Hematopoietic multipotent progenitor cell treated with erythropoietin and hydrocortisone succinate and interleukin-3 and kit ligand, for 15 days (in vitro differentiated cells): Measurements from ENCODE around the gene PIGQ.
A peak's percentile ranks its signal among the peaks of the same experiment; 100 is the strongest.

Source experiments
- DNase-seq: peaks from one replicate; pipeline ENCODE4 v3.0.0-alpha.2; 2015; ENCODE audit warnings: low spot score

PIGQ gene

DNA sequence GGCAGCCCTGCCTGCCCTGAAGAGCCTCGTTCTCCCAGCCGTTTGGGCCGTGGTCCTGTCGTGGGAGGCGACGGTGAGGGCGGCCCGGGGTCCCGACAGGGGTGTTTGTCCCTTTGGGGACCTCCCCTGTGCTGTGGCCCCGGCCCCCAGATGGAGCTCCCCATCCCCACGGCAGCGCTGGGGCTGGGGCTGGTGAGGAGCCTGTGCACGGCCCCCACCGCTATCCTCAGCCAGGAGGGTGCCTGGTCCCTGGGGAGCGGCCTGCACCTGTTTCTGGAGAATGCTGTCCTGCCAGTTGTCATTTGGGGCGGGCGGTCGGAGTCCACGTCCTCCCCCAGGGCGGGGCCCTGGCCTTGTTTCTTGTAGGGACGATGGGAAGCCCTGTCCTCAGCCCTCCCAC lies 35.6 kb upstream of the PIGQ start:
- no peak for DNase-seq

- no peak for DNase-seq
These were observed 34.8 kb upstream of the PIGQ start for GRCh38 chr16:534856-535445.

GRCh38 chr16:535446-536405 lies 34.0 kb upstream of the PIGQ start:
- peak; percentile 78 for DNase-seq

- DNase-seq: no peak
These were observed 33.0 kb upstream of the PIGQ start for GRCh38 chr16:536746-537145.

- no peak for DNase-seq
These were observed 32.1 kb upstream of the PIGQ start for GRCh38 chr16:537415-538335.

- no peak for DNase-seq
These were observed 29.8 kb upstream of the PIGQ start for GRCh38 chr16:539901-540530.

GRCh38 chr16:540645-541340 lies 29.0 kb upstream of the PIGQ start:
- DNase-seq: no peak

DNA sequence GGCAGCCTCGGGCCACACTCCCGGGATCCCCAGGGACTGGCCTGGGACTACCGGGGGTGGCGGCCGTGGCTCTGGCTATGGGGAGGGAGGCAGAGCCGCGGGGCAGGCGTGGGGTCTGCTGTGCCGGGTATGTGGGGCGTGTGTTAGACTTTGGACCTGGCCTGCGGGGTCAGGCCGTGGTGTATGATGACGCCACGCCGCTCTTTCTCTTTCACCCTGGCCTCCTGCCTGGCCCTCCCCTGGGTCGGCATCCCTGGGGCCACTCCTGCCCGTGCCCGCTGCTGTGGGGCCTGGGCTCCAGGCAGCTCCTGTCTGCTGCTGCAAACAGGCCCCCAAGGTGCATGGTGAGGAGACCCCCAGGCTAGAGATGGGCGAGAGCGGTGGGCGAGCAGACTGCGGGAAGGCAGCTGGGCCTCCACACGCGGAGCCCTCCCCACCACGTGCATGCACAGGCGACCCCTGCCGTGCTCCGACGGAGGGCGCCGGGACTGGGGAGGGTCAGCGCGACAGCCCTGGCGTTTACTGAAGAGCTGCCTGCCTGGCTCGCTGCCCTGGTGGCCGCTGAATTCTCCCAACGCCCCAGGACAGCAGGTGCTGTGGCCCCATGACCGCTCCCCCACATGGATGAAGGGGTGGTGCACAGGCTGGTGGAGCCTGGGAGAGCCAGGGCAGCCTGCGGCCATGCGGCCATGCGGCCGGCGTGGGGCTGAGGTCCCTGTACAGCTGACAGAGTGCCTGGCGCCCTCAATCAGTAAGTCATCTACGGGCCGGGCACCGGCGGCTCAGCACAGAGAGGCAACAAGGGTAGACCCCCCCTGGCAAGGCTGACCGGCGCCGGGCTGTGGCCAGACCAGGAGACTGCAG lies 26.2 kb upstream of the PIGQ start:
- no peak for DNase-seq

DNA sequence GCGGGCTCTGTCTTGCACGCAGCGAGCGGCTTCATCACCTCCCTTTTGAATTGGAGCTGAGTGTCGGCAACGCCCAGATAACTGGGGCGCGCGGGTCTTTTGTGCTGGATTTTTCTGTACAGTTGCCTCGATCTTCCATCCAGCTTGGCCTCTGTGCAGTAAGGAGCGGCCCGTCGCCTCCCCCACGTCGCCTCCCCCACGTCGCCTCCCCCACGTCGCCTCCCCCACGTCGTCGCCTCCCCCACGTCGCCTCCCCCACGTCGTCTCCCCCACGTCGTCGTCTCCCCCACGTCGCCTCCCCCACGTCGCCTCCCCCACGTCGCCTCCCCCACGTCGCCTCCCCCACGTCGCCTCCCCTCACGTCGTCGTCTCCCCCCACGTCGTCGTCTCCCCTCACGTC lies 25.3 kb upstream of the PIGQ start:
- DNase-seq: no peak

DNA sequence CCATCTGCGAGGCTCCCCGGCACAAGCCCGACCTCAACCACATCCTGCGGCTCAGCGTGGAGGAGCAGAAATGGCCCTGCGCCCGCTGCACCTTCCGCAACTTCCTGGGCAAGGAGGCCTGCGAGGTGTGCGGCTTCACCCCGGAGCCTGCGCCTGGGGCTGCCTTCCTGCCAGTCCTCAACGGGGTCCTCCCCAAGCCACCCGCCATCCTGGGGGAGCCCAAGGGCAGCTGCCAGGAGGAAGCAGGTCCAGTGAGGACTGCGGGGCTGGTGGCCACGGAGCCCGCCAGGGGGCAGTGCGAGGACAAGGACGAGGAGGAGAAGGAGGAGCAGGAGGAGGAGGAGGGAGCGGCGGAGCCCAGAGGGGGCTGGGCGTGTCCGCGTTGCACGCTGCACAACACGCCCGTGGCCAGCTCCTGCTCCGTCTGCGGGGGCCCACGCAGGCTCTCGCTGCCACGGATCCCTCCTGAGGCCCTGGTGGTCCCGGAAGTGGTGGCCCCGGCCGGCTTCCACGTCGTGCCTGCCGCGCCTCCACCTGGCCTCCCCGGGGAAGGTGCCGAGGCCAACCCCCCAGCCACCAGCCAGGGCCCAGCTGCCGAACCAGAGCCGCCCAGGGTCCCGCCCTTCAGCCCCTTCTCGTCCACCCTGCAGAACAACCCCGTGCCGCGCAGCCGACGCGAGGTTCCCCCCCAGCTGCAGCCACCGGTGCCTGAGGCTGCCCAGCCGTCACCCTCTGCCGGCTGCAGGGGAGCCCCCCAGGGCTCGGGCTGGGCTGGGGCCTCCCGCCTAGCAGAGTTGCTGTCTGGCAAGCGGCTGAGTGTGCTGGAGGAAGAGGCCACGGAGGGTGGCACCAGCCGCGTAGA lies 22.6 kb upstream of the PIGQ start:
- DNase-seq: peak; percentile 82

- DNase-seq: no peak
These were observed 21.2 kb upstream of the PIGQ start for GRCh38 chr16:548586-548985.

DNA sequence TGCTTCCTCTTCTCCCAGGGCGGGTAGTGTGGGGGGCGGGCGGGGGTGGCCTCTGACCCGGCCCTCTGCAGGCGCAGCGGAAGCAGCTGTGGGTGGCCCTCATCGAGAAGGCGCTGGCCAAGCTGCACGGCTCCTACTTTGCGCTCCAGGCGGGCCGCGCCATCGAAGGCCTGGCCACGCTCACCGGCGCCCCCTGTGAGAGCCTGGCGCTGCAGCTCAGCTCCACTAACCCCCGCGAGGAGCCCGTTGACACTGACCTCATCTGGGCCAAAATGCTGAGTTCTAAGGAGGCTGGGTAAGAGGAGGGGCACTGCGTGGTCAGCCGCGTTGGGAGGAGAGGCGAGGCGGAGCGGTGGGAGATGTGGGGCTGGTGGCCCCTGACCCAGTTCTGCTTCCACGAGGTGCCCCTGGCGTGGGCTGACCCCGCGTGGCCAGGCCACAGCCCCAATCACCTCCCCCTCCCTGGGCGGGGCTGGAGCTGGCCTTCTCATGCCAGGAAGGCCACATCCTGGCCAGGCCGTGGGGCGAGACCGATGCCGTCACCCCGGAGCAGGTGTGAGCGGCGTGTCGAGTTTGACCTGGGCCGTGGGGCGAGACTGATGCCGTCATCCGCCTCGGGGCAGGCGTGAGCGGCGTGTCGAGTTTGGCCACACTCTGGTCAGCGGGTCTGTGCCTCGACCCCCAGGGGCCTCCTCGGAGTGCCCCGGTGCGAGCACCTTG lies 20.1 kb upstream of the PIGQ start:
- DNase-seq: no peak

DNA sequence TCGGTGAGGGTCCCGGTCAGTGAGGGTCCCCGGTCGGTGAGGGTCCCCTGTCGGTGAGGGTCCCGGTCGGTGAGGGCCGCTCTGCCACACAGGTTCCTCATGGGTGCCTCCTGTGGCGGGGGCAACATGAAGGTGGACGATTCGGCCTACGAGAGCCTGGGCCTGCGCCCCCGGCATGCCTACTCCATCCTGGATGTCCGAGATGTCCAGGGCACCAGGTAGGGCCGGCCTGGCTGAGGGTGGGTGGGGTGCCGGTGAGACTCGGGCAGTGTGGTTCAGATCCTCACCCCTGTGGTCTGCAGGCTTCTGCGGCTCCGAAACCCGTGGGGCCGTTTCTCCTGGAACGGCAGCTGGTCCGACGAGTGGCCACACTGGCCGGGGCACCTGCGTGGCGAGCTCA lies 18.6 kb upstream of the PIGQ start:
- DNase-seq: no peak

DNA sequence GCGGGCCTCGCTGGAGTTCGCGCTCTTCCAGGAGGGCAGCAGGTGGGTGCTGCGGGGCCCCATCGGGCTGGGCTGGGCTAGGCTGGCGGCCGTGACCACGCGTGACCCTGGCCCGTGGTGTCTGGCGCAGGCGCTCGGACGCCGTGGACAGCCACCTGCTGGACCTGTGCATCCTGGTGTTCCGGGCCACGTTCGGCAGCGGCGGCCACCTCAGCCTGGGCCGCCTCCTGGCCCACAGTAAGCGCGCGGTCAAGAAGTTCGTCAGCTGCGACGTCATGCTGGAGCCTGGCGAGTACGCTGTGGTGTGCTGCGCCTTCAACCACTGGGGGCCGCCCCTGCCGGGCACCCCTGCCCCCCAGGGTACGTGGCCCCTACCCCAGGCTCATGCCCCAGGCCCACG lies 17.6 kb upstream of the PIGQ start:
- DNase-seq: no peak

DNA sequence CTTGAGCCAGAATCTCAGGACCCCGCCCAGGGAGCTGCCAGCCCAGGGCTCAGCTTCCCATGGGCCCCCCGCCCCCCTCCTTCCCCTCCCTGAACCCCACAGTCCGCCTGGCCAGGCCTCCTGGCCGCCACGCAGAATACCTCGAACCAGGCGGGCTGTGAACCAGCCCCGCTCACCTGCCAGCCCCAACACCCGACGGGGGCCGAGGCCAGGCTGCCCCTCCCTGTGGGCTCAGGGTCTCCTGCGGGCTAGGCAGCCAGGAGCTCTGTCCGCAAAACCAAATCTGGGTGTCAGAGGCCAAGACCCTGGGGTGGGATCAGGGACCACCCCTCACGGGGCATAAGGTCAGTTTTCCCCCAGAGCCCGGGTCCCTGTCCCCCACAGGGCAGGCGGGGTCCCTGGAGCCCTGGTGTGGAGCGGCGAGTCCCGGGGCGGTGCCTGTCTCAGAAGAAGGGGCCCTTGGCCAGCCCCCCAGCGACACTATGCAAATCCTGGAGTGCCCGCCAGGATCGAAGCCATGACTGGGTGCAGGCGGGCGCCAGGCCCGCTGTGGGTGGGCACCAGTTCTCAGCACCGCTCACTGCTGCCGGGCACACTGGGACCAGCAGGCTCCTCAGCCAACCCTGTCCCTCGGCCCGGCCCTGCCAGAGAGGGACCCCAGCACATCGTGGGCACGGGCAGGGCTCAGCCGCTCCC lies 16.0 kb upstream of the PIGQ start:
- no peak for DNase-seq

GRCh38 chr16:554297-554621 lies 15.5 kb upstream of the PIGQ start:
- DNase-seq: no peak

- no peak for DNase-seq
These were observed 15.0 kb upstream of the PIGQ start for GRCh38 chr16:554640-555365.
